Activated CD4-positive, alpha-beta T cell treated with anti-CD3 and anti-CD28 coated beads, Interleukin-2, amount 50 U/mL, for 1 hour (primary cell): ENCODE measurements around the gene DTNA.
"Not testable (repeated sequence)": the region's sequence is repeated elsewhere in the genome, so short reads cannot be mapped to it uniquely, and the experiment has no call there.

Experiments used
- DNase-seq: peaks from one replicate; pipeline ENCODE4 v3.0.0-alpha.2; 2020

DTNA gene

GRCh38 chr18:34864836-34865497 lies 154.9 kb downstream of the DTNA start:
- no peak for DNase-seq

GRCh38 chr18:34866310-34866709 lies 156.2 kb downstream of the DTNA start:
- no peak for DNase-seq

- no peak for DNase-seq
These were observed 156.6 kb downstream of the DTNA start for GRCh38 chr18:34866739-34867138.

GRCh38 chr18:34867520-34867919 lies 157.4 kb downstream of the DTNA start:
- no peak for DNase-seq

- DNase-seq = no peak
These were observed 160.6 kb downstream of the DTNA start for GRCh38 chr18:34870555-34871310.

- no peak for DNase-seq
These were observed 161.3 kb downstream of the DTNA start for GRCh38 chr18:34871435-34871834.

- DNase-seq = no peak
These were observed 162.0 kb downstream of the DTNA start for GRCh38 chr18:34872066-34872465.

- no peak for DNase-seq
These were observed 164.0 kb downstream of the DTNA start for GRCh38 chr18:34873986-34874580.

- DNase-seq = no peak
These were observed 165.1 kb downstream of the DTNA start for GRCh38 chr18:34875150-34875549.

- no peak for DNase-seq
These were observed 170.3 kb downstream of the DTNA start for GRCh38 chr18:34880403-34880802.

- no peak for DNase-seq
These were observed 171.1 kb downstream of the DTNA start for GRCh38 chr18:34880882-34881834.

GRCh38 chr18:34884436-34884835 lies 174.3 kb downstream of the DTNA start:
- no peak for DNase-seq

- no peak for DNase-seq
These were observed 176.1 kb downstream of the DTNA start for GRCh38 chr18:34886177-34886576.

GRCh38 chr18:34887881-34888580 lies 177.9 kb downstream of the DTNA start:
- DNase-seq = no peak

GRCh38 chr18:34890486-34891085 lies 180.5 kb downstream of the DTNA start:
- DNase-seq = no peak

GRCh38 chr18:34892379-34892778 lies 182.3 kb downstream of the DTNA start:
- DNase-seq = no peak

- DNase-seq = no peak
These were observed 183.1 kb downstream of the DTNA start for GRCh38 chr18:34893239-34893638.

- DNase-seq = no peak
These were observed 191.2 kb downstream of the DTNA start for GRCh38 chr18:34901299-34901698.

GRCh38 chr18:34904994-34905393 lies 194.9 kb downstream of the DTNA start:
- no peak for DNase-seq

GRCh38 chr18:34906985-34907384 lies 196.9 kb downstream of the DTNA start:
- DNase-seq = not testable (repeated sequence)

- DNase-seq = no peak
These were observed 199.7 kb downstream of the DTNA start for GRCh38 chr18:34909637-34910364.
